Neural progenitor cell (in vitro differentiated cells): ENCODE results near the gene S100PBP.

ENCODE experiments used
- CTCF ChIP-seq: fragments of 200-600 bp; sonication (generic); IDR thresholded peaks from 2 replicates; pipeline ENCODE4 v1.5.1; 2017; ENCODE audit warnings: antibody characterized with exemption, mild to moderate bottlenecking
- EZH2 ChIP-seq: fragments of 200-600 bp; sonication (generic); IDR thresholded peaks from 2 replicates; pipeline ENCODE4 v1.6.1; 2017; ENCODE audit warnings: antibody characterized with exemption, mild to moderate bottlenecking, moderate library complexity
- EZH2phosphoT487 ChIP-seq: fragments of 200-600 bp; sonication (generic); IDR thresholded peaks from 2 replicates; pipeline ENCODE4 v1.6.1; 2017; ENCODE audit warnings: antibody characterized with exemption

- TF ChIP-seq CTCF (no peak), EZH2 (no peak), EZH2phosphoT487 (no peak)
Measured at GRCh38 chr1:32848354-32849063, 31.1 kb downstream of the S100PBP start.
